NCI-H82 treated with DMSO at 0.1 percent for 48 hours (cell line): ENCODE data around the gene CLDN8.

Experiments
- DNase-seq: peaks from one replicate; lab custom pipeline; 2025; ENCODE audit not compliant: unreplicated experiment; lab: John Stamatoyannopoulos, UW

CLDN8 gene

GRCh38 chr21:30206551-30207251 is 9.2 kb downstream of the CLDN8 start:
- DNase-seq: no peak

- DNase-seq: no peak
Observed at GRCh38 chr21:30200000-30200399, 15.9 kb downstream of the CLDN8 start.

- peak; percentile 71 for DNase-seq
Observed at GRCh38 chr21:30194701-30195299, 21.1 kb downstream of the CLDN8 start.

DNA sequence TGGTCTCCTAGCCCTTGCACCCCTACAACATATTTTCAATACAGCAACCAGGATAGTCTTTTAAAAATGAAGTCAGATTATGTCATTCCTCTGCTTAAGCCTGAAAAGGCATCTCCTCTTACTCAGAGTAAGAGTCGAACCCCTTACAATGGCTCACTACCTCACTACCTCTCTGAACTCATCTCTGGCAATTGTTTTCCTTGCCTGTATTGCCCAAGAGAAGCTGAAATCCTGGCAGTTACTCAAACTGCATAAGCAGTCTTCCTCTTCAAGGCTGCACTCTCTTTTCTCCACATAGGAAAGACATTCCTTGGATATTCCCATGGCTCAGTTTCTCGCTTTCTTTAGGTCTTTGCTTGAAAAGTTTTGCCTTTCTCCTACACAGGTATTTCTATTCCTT is 22.7 kb downstream of the CLDN8 start:
- no peak for DNase-seq

GRCh38 chr21:30190554-30190953 is 25.3 kb downstream of the CLDN8 start:
- DNase-seq: no peak

GRCh38 chr21:30189773-30190172 is 26.1 kb downstream of the CLDN8 start:
- no peak for DNase-seq

GRCh38 chr21:30186242-30186641 is 29.7 kb downstream of the CLDN8 start:
- no peak for DNase-seq

DNA sequence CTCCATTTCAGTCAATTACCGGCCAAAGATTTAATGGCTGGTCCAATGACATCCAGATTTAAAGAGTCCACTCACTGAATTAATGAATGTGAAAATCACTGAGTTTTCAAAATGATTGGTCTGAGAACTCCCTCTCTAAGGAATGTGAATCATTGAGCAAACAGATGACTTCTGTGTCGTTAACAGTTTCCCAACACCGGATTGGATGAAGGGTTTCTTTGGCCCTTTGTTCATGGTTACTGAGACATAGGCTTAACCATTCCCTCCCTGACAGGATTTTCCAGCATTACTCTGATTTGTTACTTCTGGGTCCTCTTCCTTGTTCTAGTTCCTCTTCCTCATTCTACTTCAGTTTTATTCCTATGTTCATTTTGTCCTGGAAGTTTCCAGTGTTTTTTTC is 47.8 kb downstream of the CLDN8 start:
- DNase-seq: no peak

DNA sequence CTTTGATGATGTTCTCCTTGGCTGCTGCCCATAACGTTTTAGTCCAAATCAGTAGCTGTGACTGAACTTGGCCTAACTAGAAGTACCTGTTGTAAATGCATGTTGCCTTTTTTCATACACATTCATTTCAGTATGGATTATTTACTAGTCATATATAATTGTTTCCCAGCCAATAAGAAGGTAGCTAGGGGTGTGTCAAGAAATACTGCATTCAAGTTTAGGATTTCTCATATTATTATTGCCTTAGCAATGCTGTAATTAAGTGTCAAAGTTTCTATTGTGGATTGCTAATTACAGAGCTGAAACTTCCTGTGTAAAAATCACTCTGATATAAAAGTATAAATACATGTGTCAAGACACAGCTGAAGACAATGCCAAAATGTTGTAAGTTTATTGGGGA is 49.2 kb downstream of the CLDN8 start, which contains the start of gene CLDN17:
CLDN17 (minus strand) TSS at position 101 of the 400 bp plus-strand sequence. CDS start 188 bp downstream, outside the sequence.
- DNase-seq: no peak

DNA sequence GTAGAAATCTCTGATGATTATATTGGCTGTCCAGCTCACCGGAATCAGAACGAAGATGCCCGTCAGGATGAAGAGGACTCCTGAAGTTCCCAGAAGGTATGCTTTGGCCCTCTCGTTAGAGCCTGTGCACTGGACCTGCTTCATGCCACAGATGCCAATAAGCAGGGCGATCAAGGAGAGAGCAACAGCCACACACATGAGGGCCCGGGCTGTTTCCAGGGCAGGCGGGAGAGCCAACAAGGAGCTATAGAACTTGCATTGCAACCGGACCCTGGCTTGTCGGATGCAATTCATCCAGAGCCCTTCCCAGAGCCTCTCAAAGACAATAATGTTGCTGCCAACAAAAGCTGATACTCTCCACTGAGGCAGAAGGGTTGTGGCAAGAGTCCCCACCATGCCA is 49.7 kb downstream of the CLDN8 start:
- DNase-seq: no peak

GRCh38 chr21:30164796-30165195 is 51.1 kb downstream of the CLDN8 start:
- no peak for DNase-seq
